ENCODE results near the gene BTN3A1.
A peak's percentile ranks its signal among the peaks of the same experiment; 100 is the strongest.
"Not testable (repeated sequence)": the region's sequence is repeated elsewhere in the genome, so short reads cannot be mapped to it uniquely, and the experiment has no call there.

Gene BTN3A1

DNA sequence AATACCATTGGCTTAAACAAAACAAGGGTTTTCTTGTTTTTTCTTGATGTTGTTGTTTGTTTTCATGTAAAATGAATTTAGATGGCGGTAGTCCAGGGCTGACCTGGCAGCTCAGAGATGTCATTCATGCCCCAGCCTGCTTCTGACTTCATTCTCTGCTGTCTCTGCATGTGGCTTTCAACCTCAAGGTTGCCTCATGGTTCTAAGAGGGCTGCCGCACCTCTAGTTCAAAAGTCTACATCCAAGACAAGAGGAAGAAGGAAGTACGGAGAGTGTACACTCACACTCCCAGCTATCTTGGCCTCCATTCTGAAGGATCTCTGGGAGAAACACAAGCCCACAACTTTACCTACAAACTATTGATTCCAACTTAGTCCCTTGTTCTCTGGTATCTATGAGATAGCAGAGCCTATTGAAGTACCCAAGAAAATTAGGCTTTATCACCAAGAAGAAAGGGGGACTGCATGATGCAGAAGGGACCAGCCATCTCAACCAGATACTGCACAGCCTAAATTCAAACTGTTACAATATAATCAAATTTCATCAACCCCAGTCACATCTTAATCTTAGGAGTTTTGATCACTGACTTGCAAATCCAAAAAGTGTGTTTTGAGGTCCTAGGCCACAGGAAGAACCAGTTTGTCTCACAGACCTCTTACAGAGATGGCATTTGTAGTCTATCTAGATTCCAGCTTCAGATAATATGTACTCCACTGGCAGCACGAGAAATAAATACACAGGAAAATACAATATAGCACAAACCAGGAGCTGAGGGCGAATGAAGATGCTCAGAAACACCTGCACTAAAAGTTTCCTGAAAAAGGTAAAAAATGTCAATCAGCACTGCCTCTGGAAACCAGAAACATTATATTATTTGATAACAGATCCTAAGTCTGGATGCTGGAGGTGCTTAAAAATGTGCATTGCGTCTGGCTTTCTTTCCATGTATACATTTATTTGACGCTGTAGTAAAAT is 37.4 kb downstream of the BTN3A1 start:
- DNase-seq (ENCODE audit: low read depth in 2 of 3, low spot score in 1 of 3) = no peak

- no peak for DNase-seq (ENCODE audit: low read depth in 2 of 3, low spot score in 1 of 3)
Measured at GRCh38 chr6:26440977-26441358, 38.9 kb downstream of the BTN3A1 start.

DNA sequence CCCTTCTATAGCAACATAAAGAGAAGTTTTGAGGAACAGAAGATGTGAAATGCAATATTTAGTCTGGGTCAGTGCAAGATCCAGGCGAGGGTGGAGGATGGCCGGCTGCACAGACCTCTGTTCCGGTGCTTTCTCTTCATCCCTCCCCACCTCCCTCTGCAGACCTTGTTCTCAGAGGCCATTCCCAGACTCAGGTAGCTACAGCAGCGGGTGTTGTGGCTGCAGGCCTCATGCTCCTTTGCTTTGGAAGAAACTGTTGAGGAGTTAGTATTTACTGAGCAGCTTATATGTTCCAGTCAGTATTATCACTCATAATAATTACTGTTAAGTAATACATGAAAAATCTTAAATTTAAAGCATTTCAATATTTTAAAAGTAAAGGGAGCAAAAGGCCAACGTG is 39.9 kb downstream of the BTN3A1 start:
- no peak for DNase-seq (ENCODE audit: low read depth in 2 of 3, low spot score in 1 of 3)

- DNase-seq (ENCODE audit: low read depth in 2 of 3, low spot score in 1 of 3) = peak in 1 of 3 donors; percentile 41
Measured at GRCh38 chr6:26445934-26446667, 44.0 kb downstream of the BTN3A1 start.

- no peak for DNase-seq (ENCODE audit: low read depth in 2 of 3, low spot score in 1 of 3)
Measured at GRCh38 chr6:26447257-26447656, 45.2 kb downstream of the BTN3A1 start.

DNA sequence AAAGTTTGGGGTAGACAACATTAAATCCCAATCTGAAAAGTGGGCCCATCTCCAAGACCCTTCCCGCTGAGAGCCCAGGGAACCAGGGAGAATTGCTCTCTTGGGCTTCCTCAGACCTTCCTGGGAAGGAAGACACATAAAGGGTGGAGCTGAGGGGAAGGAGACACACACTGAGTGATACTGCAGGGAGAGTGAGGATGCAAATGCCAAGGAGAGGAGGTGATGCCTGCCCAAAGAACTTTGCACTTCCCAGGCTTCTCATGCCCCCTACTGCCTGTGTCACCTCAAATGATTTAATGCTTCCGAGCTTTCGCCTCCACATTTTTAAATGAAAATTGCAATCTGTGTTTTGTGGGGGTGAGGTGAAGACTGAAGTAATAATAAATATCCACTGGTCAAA is 48.2 kb downstream of the BTN3A1 start:
- DNase-seq (ENCODE audit: low read depth in 2 of 3, low spot score in 1 of 3) = no peak

GRCh38 chr6:26452631-26453235 is 50.7 kb downstream of the BTN3A1 start:
- no peak for DNase-seq (ENCODE audit: low read depth in 2 of 3, low spot score in 1 of 3)

DNA sequence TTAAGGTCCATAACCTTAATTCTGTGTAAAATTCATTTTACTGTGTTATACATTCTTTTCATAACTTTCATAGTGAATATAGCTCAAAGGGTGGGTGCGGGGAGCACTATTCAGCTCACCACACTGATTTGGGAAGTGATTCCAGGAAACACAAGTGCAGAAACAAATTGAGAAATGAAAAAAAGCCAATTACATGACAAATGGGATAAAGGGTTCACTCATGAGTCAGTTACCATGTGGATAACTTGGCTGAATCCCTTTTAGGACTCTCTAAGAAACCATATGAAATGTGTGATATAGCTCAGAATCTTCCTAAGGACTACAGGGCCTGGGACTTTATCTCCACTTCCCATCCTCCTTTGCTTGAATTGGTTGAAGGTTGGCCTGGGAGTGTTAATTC is 52.6 kb downstream of the BTN3A1 start:
- no peak for DNase-seq (ENCODE audit: low read depth in 2 of 3, low spot score in 1 of 3)

DNA sequence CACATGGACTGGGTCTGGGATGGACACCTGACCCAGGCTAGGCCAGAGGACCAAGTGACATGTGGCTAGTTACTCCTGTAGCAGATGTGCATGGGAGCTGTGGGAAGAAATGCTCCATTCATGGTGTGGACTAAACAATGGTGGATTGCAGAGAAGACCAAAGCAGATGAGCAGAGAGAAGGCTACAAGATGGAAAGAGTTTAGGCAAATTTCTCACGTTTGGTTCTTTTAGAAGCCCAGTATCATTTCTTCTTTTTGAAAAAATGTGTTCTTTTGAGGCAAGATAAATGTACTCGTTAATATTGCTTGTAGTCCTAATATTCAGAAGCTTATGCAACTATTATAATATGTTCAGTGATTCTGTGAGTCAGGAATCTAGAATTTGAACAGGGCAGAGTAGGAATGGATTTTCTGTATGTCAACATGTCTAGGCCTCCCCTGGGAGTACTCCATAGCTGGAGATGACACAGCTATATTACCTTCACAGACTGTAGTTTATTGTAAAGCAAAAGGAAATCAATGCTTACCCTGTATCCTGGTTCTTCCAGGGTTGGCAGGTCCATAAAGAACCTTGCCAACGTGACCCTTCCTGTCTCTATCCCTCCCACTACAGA is 53.4 kb downstream of the BTN3A1 start:
- no peak for DNase-seq (ENCODE audit: low read depth in 2 of 3, low spot score in 1 of 3)

- no peak for DNase-seq (ENCODE audit: low read depth in 2 of 3, low spot score in 1 of 3)
Measured at GRCh38 chr6:26457264-26457805, 55.3 kb downstream of the BTN3A1 start.

DNA sequence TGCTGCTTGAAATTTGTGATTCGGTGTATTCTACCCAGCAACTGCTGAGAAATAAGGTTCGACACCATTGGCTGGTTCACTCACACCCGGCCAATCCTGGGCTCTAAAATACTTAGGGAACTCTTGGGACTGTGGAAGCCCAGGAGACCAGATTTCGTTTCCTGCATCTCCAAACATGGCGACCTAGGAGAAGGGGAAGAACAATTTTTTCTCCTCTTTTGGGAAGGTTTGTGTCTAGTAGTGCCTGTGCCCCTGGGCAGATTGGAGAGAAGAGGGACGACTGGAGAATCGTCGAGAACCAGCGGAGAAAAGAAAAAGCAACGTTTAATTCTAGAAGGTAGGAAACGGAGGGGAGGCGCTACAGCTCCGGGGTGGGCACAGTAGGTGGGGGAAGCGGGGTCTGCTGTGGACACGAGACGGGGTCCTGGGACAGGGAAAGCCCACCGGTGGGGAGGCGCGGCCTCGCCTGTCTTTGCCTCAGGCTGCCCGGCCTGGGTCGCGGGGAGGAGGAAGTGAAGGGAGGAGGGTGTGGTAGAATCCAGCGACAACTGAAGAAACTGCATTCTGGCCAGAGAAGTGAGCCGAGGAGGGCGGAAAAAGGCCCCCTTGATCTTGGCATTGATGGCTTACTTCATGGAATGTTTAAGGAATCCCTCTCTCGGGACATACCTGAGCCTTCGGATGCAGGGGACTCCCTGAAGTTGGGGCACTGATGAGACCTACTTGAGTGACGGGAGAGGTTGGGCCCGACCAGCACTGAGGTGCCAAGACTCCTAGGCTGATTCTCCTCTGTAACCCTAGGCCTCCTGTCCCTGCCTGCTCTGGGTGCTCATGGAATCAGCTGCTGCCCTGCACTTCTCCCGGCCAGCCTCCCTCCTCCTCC is 56.0 kb downstream of the BTN3A1 start, which contains the start of gene BTN2A1:
TSS of gene BTN2A1 (plus strand) at position 150 of the 883 bp plus-strand sequence. CDS start at position 832, 682 bp downstream.
- peak; percentile 35 to 60 (median 48) for DNase-seq (ENCODE audit: low read depth in 2 of 3, low spot score in 1 of 3)

DNA sequence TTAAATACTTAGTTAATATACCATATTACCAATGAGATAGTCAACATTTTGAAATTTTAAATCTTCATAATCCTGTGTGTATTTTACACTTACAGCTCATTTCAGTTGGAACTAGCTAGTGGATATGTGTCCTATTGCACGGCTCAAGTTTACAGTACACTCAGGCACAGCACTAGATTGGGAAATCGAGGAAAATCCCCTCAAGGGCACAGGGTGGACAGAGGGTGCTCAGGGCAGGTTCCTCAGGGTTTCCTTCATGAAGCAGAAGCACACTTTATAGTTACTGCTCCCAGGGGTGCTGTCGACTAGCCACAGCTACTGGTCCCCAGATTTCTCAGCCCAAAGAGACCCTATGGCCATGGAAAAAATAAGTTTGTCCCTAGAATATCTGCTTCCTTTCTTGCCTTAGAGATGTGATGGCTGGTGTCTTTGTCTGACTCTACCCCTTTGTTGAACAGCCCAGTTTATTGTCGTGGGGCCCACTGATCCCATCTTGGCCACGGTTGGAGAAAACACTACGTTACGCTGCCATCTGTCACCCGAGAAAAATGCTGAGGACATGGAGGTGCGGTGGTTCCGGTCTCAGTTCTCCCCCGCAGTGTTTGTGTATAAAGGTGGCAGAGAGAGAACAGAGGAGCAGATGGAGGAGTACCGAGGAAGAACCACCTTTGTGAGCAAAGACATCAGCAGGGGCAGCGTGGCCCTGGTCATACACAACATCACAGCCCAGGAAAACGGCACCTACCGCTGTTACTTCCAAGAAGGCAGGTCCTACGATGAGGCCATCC is 57.1 kb downstream of the BTN3A1 start:
- no peak for DNase-seq (ENCODE audit: low read depth in 2 of 3, low spot score in 1 of 3)

GRCh38 chr6:26461353-26461752 is 59.3 kb downstream of the BTN3A1 start:
- not testable (repeated sequence) for DNase-seq (ENCODE audit: low read depth in 2 of 3, low spot score in 1 of 3)

GRCh38 chr6:26464014-26464413 is 61.9 kb downstream of the BTN3A1 start:
- DNase-seq (ENCODE audit: low read depth in 2 of 3, low spot score in 1 of 3) = no peak

DNA sequence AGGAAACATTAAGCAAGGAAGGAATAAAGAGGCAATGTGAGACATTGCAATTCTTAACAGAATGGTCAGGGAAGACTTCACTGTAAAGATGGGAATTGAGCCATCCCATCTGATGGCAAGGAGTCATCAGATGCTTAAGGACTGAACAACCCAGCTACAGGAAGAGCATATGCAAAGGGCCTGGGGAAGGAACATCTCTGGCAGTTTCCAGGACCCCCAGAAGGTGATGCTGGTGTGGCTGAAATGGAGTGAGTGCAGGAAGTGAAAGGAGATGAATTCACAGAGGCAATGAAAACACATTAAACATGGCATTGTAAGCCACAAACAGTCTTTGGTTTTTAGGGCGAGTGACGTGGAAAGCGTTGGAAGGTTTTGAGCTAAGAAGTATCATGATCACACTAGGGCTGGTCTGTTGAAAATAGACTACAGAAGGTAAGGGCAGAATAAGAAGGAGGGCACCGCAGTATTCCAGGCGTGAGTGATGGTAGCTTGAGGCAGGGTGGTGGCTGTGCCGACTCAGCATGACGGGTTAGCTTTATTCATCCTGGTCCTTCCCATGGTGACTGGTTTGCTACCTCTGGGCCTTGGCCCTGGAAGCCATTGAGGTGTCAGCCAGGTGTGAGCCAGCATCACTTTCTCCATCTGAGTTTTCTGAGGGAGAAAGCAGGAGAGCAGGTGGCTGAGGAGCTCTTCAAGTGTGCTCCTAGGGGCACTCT is 62.5 kb downstream of the BTN3A1 start:
- no peak for DNase-seq (ENCODE audit: low read depth in 2 of 3, low spot score in 1 of 3)
